ENCODE results near the gene STX7.
"Not testable (repeated sequence)": the region's sequence is repeated elsewhere in the genome, so short reads cannot be mapped to it uniquely, and the experiment has no call there.

The STX7 gene

DNA sequence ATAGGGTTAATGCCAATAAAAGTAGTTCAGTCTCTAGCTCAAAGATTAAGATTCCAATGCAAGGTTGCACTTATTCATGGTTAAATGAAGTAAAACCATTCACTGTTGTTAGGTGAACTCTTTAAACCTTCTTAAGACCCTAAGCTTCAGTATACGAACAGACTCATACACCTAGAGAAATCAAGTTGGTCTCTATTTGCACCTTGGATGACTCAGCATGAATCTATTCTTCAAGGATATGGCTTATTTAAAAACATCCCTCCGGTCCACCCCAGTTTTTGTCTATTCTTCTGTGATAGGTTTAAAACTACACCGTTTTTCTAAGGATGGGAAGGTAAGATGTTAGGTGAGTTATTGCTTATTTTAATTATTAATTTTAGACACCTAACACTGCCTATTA is 24.2 kb upstream of the STX7 start:
- H2AFZ ChIP-seq (ENCODE audit: low read depth, low read length) = no peak overlapping the region
- ATAC-seq (ENCODE audit: insufficient read depth, low read depth) (no peak), DNase-seq (no peak)
- peaks cover 14% of the 10 kb centered on the region for H3K27me3 ChIP-seq (ENCODE audit: insufficient read depth, low read length, poor library complexity)
- TF ChIP-seq, protein P1, sequence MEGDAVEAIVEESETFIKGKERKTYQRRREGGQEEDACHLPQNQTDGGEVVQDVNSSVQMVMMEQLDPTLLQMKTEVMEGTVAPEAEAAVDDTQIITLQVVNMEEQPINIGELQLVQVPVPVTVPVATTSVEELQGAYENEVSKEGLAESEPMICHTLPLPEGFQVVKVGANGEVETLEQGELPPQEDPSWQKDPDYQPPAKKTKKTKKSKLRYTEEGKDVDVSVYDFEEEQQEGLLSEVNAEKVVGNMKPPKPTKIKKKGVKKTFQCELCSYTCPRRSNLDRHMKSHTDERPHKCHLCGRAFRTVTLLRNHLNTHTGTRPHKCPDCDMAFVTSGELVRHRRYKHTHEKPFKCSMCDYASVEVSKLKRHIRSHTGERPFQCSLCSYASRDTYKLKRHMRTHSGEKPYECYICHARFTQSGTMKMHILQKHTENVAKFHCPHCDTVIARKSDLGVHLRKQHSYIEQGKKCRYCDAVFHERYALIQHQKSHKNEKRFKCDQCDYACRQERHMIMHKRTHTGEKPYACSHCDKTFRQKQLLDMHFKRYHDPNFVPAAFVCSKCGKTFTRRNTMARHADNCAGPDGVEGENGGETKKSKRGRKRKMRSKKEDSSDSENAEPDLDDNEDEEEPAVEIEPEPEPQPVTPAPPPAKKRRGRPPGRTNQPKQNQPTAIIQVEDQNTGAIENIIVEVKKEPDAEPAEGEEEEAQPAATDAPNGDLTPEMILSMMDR (IDR thresholded peaks at IDR 0.05; ENCODE audit: borderline replicate concordance, extremely low read depth, low read length, poor library complexity, severe bottlenecking) = no peak
- no peak for TF ChIP-seq EZH2 (IDR thresholded peaks at IDR 0.05; ENCODE audit: borderline replicate concordance, low read depth, low read length, severe bottlenecking)
- H3K9ac ChIP-seq (ENCODE audit: low read depth, low read length) = no peak overlapping the region
- no peak overlapping the region for H3K27ac ChIP-seq (ENCODE audit: low read length)
- no peak overlapping the region for H3K4me3 ChIP-seq (ENCODE audit: low read depth in 1 of 2, low read length in 2 of 2)
- H3K36me3 ChIP-seq (ENCODE audit: insufficient read depth, low read length) = no peaks in the 10 kb centered on the region
- H3K4me1 ChIP-seq (ENCODE audit: insufficient read depth, low read length) = no peaks in the 10 kb centered on the region
- H3K79me2 ChIP-seq (ENCODE audit: insufficient read depth, low read length) = no peaks in the 10 kb centered on the region
- H4K20me1 ChIP-seq (ENCODE audit: insufficient read depth, low read length) = no peaks in the 10 kb centered on the region
- no peaks in the 10 kb centered on the region for H3K9me3 ChIP-seq (ENCODE audit: insufficient read depth, low read length, severe bottlenecking)
- H3K4me2 ChIP-seq (ENCODE audit: insufficient read depth, low read length) = no peak overlapping the region

DNA sequence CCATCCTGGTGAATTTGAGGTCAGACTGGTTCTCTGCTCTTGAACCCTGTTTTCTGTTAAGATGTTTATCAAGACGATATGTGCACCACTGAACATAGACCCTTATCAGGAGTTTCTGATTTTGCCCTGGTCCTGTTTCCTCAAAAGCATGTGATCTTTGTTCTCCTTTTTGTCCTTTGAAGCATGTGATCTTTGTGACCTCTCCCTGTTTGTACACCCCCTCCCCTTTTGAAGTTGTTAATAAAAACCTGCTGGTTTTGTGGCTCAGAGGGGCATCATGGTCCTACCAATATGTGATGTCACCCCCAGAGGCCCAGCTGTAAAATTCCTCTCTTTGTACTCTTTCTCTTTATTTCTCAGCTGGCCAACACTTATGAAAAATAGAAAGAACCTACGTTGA is 21.6 kb upstream of the STX7 start:
- H3K9me3 ChIP-seq (ENCODE audit: insufficient read depth, low read length, severe bottlenecking); DNase-seq; H2AFZ ChIP-seq (ENCODE audit: low read depth, low read length); H3K9ac ChIP-seq (ENCODE audit: low read depth, low read length); H3K4me2 ChIP-seq (ENCODE audit: insufficient read depth, low read length); H4K20me1 ChIP-seq (ENCODE audit: insufficient read depth, low read length); H3K79me2 ChIP-seq (ENCODE audit: insufficient read depth, low read length); H3K4me3 ChIP-seq (ENCODE audit: low read depth in 1 of 2, low read length in 2 of 2); H3K4me1 ChIP-seq (ENCODE audit: insufficient read depth, low read length); H3K27ac ChIP-seq (ENCODE audit: low read length); ATAC-seq (ENCODE audit: insufficient read depth, low read depth); H3K27me3 ChIP-seq (ENCODE audit: insufficient read depth, low read length, poor library complexity); H3K36me3 ChIP-seq (ENCODE audit: insufficient read depth, low read length): not testable (repeated sequence)

DNA sequence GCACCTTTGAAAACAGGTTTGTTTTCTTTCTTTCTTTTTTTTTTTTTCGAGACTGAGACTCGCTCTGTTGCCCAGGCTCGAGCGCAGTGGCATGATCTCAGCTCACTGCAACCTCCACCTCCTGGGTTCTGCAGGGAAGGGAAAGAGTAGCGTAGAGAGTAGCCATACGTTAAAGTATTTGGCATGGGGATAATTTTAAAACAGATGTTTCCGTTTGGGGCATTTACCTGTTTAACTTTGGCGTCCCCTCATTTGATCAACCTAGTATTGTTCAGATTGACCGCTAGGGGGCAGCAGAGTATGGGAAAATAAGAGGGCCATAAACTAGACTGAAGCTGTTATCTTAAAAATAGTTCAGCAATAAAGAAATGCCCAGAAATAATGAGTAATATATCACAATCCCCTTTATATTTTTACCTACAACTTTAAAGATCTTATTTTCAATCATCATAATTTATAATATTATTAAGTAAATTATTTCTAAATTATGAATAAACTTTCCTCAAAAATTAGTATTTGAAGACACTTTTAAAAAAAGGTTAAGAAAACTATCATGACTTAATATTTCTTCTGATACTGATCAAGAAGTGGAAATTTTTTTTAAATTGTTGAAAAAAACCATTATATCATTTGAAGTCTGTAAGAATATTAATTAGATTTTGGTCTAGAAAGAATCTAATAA is 17.5 kb upstream of the STX7 start:
- no peak overlapping the region for H2AFZ ChIP-seq (ENCODE audit: low read depth, low read length)
- H3K4me2 ChIP-seq (ENCODE audit: insufficient read depth, low read length) = no peak overlapping the region

DNA sequence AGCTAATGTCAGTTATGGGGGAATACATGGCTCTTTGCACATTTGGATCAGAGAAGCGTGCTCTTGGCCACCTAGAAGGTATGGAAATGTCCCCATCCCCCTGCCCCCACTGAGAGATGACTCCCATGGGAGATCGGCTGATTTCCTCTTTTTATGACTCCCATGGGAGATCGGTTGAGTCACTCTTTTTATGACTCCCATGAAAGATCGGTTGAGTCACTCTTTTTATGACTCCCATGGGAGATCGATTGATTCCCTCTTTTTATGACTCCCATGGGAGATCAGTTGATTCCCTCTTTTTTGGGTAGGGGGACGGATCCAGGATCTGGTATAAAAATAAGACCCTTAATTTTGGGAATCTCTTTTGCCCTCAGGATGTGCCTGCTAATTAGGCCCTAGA is 14.9 kb upstream of the STX7 start:
- Histone ChIP-seq H3K4me3 (ENCODE audit: low read depth in 1 of 2, low read length in 2 of 2) (no peak overlapping the region), H3K27ac (ENCODE audit: low read length) (no peak overlapping the region), H3K79me2 (ENCODE audit: insufficient read depth, low read length) (no peaks in the 10 kb centered on the region), H3K9me3 (ENCODE audit: insufficient read depth, low read length, severe bottlenecking) (no peaks in the 10 kb centered on the region), H3K36me3 (ENCODE audit: insufficient read depth, low read length) (no peaks in the 10 kb centered on the region), H4K20me1 (ENCODE audit: insufficient read depth, low read length) (no peaks in the 10 kb centered on the region), H3K4me2 (ENCODE audit: insufficient read depth, low read length) (no peak overlapping the region), H3K27me3 (ENCODE audit: insufficient read depth, low read length, poor library complexity) (peaks cover 3% of the 10 kb centered on the region), H2AFZ (ENCODE audit: low read depth, low read length) (no peak overlapping the region), H3K4me1 (ENCODE audit: insufficient read depth, low read length) (no peaks in the 10 kb centered on the region), H3K9ac (ENCODE audit: low read depth, low read length) (no peak overlapping the region)
- DNase-seq (no peak), ATAC-seq (ENCODE audit: insufficient read depth, low read depth) (no peak)
- TF ChIP-seq, protein P1 (IDR thresholded peaks at IDR 0.05; ENCODE audit: borderline replicate concordance, extremely low read depth, low read length, poor library complexity, severe bottlenecking) = no peak
- no peak for TF ChIP-seq EZH2 (IDR thresholded peaks at IDR 0.05; ENCODE audit: borderline replicate concordance, low read depth, low read length, severe bottlenecking)

More for the DNA sequence above, 17.5 kb upstream of the STX7 start:
- no peaks in the 10 kb centered on the region for H3K4me1 ChIP-seq (ENCODE audit: insufficient read depth, low read length)
- no peaks in the 10 kb centered on the region for H4K20me1 ChIP-seq (ENCODE audit: insufficient read depth, low read length)
- ATAC-seq (ENCODE audit: insufficient read depth, low read depth) (peak; percentile 91), DNase-seq (peak; percentile 58)
- H3K4me3 ChIP-seq (ENCODE audit: low read depth in 1 of 2, low read length in 2 of 2) = no peak overlapping the region
- TF ChIP-seq, protein P1 (IDR thresholded peaks at IDR 0.05; ENCODE audit: borderline replicate concordance, extremely low read depth, low read length, poor library complexity, severe bottlenecking) = peak; percentile 81
- TF ChIP-seq EZH2 (IDR thresholded peaks at IDR 0.05; ENCODE audit: borderline replicate concordance, low read depth, low read length, severe bottlenecking) = no peak
- H3K9me3 ChIP-seq (ENCODE audit: insufficient read depth, low read length, severe bottlenecking) = no peaks in the 10 kb centered on the region
- no peak overlapping the region for H3K27ac ChIP-seq (ENCODE audit: low read length)
- H3K27me3 ChIP-seq (ENCODE audit: insufficient read depth, low read length, poor library complexity) = no peaks in the 10 kb centered on the region
- no peaks in the 10 kb centered on the region for H3K79me2 ChIP-seq (ENCODE audit: insufficient read depth, low read length)
- H3K36me3 ChIP-seq (ENCODE audit: insufficient read depth, low read length) = no peaks in the 10 kb centered on the region
- no peak overlapping the region for H3K9ac ChIP-seq (ENCODE audit: low read depth, low read length)
